ENCODE measurements around the gene EIF4G2. TPM values are rescaled to one million over a fixed set of nuclear protein-coding genes. Genes with fewer than 3 reads are reported as not detected.

EIF4G2 gene
- total and polyA plus RNA-seq, 10 donors, result 178 to 712 (median 504) TPM

- peaks cover 32 to 61% (median 50%) of the 10 kb centered on the region in 6 donors for H3K4me1 ChIP-seq
- no peak for DNase-seq
- intact Hi-C loops (cut with DNase I; ENCODE audit: low total_unique reads), result loop anchor here (5.0 to 10.0 kb wide), 2 partner anchors 44 to 53 kb away; partner anchors contain the start of gene CTR9
- peak overlapping the region; percentile 99 to 100 (median 100) for H3K27ac ChIP-seq
- no peaks in the 10 kb centered on the region for H3K9me3 ChIP-seq
- peaks cover 5 to 41% (median 38%) of the 10 kb centered on the region in 6 donors for H3K36me3 ChIP-seq
- no peaks in the 10 kb centered on the region for H3K27me3 ChIP-seq (replicated peaks in 1 of 7)
- peak overlapping the region; percentile 81 to 98 (median 91) for H3K4me3 ChIP-seq
- 0 to 2% (median 1%) methylated on average over 22 to 36 of the region's 36 CpGs for WGBS, 5 donors
- TF ChIP-seq POLR2A (IDR thresholded peaks at IDR 0.05) (no peak), POLR2AphosphoS5 (IDR thresholded peaks at IDR 0.05) (no peak), CTCF (IDR thresholded peaks at IDR 0.05 in 8 of 11, conservative IDR thresholded peaks at IDR 0.05 in 3 of 11) (no peak)
These were observed 532 bp downstream of the EIF4G2 start for GRCh38 chr11:10808235-10808552.

GRCh38 chr11:10807493-10808234 is 1.1 kb downstream of the EIF4G2 start:
- Histone ChIP-seq H3K27ac (peak overlapping the region; percentile 99 to 100 (median 100)), H3K4me1 (peaks cover 32 to 66% (median 53%) of the 10 kb centered on the region in 6 donors), H3K4me3 (peak overlapping the region; percentile 81 to 98 (median 91)), H3K27me3 (replicated peaks in 1 of 7) (no peaks in the 10 kb centered on the region), H3K9me3 (no peaks in the 10 kb centered on the region), H3K36me3 (peaks cover 8 to 46% (median 43%) of the 10 kb centered on the region in 6 donors)
- intact Hi-C loops (cut with DNase I; ENCODE audit: low total_unique reads), result loop anchor here (5.0 to 10.0 kb wide), 2 partner anchors 45 to 53 kb away; partner anchors contain the start of gene CTR9
- WGBS, 5 donors, result 0 to 2% (median 1%) methylated on average over 24 to 39 of the region's 39 CpGs
- peak; percentile 93 for DNase-seq
- peak; percentile 20 to 68 (median 43) for TF ChIP-seq POLR2AphosphoS5 (IDR thresholded peaks at IDR 0.05)
- TF ChIP-seq POLR2A (IDR thresholded peaks at IDR 0.05), result no peak
- peak in 1 of 11 experiments; percentile 9 for TF ChIP-seq CTCF (IDR thresholded peaks at IDR 0.05 in 8 of 11, conservative IDR thresholded peaks at IDR 0.05 in 3 of 11)

GRCh38 chr11:10806206-10806605 is 2.5 kb downstream of the EIF4G2 start:
- H3K9me3 ChIP-seq, result no peaks in the 10 kb centered on the region
- H3K27ac ChIP-seq, result peak overlapping the region in 4 of 8 donors; percentile 9 to 100 (median 100)
- no peak for DNase-seq
- peaks cover 40 to 81% (median 60%) of the 10 kb centered on the region in 6 donors for H3K4me1 ChIP-seq
- TF ChIP-seq POLR2A (IDR thresholded peaks at IDR 0.05), result no peak
- H3K27me3 ChIP-seq (replicated peaks in 1 of 7), result no peaks in the 10 kb centered on the region
- peaks cover 12 to 61% (median 58%) of the 10 kb centered on the region in 6 donors for H3K36me3 ChIP-seq
- 82 to 87% (median 83%) methylated on average over 4 of the region's 4 CpGs for WGBS, 5 donors
- peak overlapping the region in 6 of 8 donors; percentile 81 to 98 (median 91) for H3K4me3 ChIP-seq
- intact Hi-C loops (cut with DNase I; ENCODE audit: low total_unique reads), result loop anchor here (5.0 to 10.0 kb wide), 2 partner anchors 46 to 51 kb away; partner anchors contain the start of gene CTR9

- Histone ChIP-seq H3K36me3 (peaks cover 12 to 66% (median 62%) of the 10 kb centered on the region in 6 donors), H3K4me1 (peaks cover 40 to 85% (median 63%) of the 10 kb centered on the region in 6 donors), H3K4me3 (peak overlapping the region in 3 of 8 donors; percentile 81 to 98 (median 96)), H3K27ac (peak overlapping the region in 4 of 8 donors; percentile 0 to 100 (median 13)), H3K9me3 (no peaks in the 10 kb centered on the region), H3K27me3 (replicated peaks in 1 of 7) (no peaks in the 10 kb centered on the region)
- 51 to 79% (median 62%) methylated on average over 8 of the region's 8 CpGs for WGBS, 5 donors
- TF ChIP-seq POLR2A (IDR thresholded peaks at IDR 0.05), result no peak
- no peak for TF ChIP-seq CTCF (IDR thresholded peaks at IDR 0.05 in 8 of 11, conservative IDR thresholded peaks at IDR 0.05 in 3 of 11)
- no peak for TF ChIP-seq POLR2AphosphoS5 (IDR thresholded peaks at IDR 0.05)
- intact Hi-C loops (cut with DNase I; ENCODE audit: low total_unique reads), result loop anchor here (5.0 to 10.0 kb wide), 2 partner anchors 47 to 51 kb away; partner anchors contain the start of gene CTR9
- DNase-seq, result no peak
These were observed 3.0 kb downstream of the EIF4G2 start for GRCh38 chr11:10805741-10806140.

All from spleen (tissue), 11 donors.